ENCODE results near the gene LUC7L3.
"Not testable (repeated sequence)": the region's sequence is repeated elsewhere in the genome, so short reads cannot be mapped to it uniquely, and the experiment has no call there.

Gene LUC7L3

GRCh38 chr17:50677851-50678375, 41.5 kb upstream of the LUC7L3 start:
- TF ChIP-seq ZFX (IDR thresholded peaks at IDR 0.05; ENCODE audit: borderline replicate concordance) (no peak), CTCF (IDR thresholded peaks at IDR 0.05) (no peak)
- no peak overlapping the region for H3K27ac ChIP-seq

GRCh38 chr17:50679008-50679544, 40.3 kb upstream of the LUC7L3 start:
- no peak overlapping the region for H3K27ac ChIP-seq
- TF ChIP-seq ZFX (IDR thresholded peaks at IDR 0.05; ENCODE audit: borderline replicate concordance) = no peak
- TF ChIP-seq CTCF (IDR thresholded peaks at IDR 0.05) = no peak

- TF ChIP-seq CTCF (IDR thresholded peaks at IDR 0.05) = no peak
- no peak for TF ChIP-seq ZFX (IDR thresholded peaks at IDR 0.05; ENCODE audit: borderline replicate concordance)
- H3K27ac ChIP-seq = no peak overlapping the region
These were observed 39.3 kb upstream of the LUC7L3 start for GRCh38 chr17:50680126-50680525.

- H3K27ac ChIP-seq = not testable (repeated sequence)
These were observed 38.7 kb upstream of the LUC7L3 start for GRCh38 chr17:50680543-50681262.

GRCh38 chr17:50681263-50682200, 37.9 kb upstream of the LUC7L3 start:
- no peak overlapping the region for H3K27ac ChIP-seq
- TF ChIP-seq CTCF (IDR thresholded peaks at IDR 0.05) (peak; percentile 74), ZFX (IDR thresholded peaks at IDR 0.05; ENCODE audit: borderline replicate concordance) (no peak)

- TF ChIP-seq CTCF (IDR thresholded peaks at IDR 0.05) (no peak), ZFX (IDR thresholded peaks at IDR 0.05; ENCODE audit: borderline replicate concordance) (no peak)
- no peak overlapping the region for H3K27ac ChIP-seq
These were observed 37.0 kb upstream of the LUC7L3 start for GRCh38 chr17:50682441-50682840.

GRCh38 chr17:50682938-50683337, 36.5 kb upstream of the LUC7L3 start:
- 0 out of 2 replicates have a peak overlapping the region, but pooled peaks have one; percentile 70 for H3K27ac ChIP-seq
- TF ChIP-seq ZFX (IDR thresholded peaks at IDR 0.05; ENCODE audit: borderline replicate concordance) (no peak), CTCF (IDR thresholded peaks at IDR 0.05) (no peak)
